CD4-positive, alpha-beta T cell treated with Interleukin-6 for 4 hours (primary cell): ENCODE data around the gene CABLES1.
"Not testable (repeated sequence)": the region's sequence is repeated elsewhere in the genome, so short reads cannot be mapped to it uniquely, and the experiment has no call there.

Experiments used
- DNase-seq: peaks from one replicate; pipeline ENCODE4 v3.0.0-alpha.2; 2020; ENCODE audit warnings: mixed read lengths

CABLES1 gene

GRCh38 chr18:23247896-23248295, 112.6 kb downstream of the CABLES1 start:
- DNase-seq = no peak

- DNase-seq = no peak
Measured at GRCh38 chr18:23248826-23249225, 113.5 kb downstream of the CABLES1 start.

GRCh38 chr18:23249348-23249747, 114.1 kb downstream of the CABLES1 start:
- no peak for DNase-seq

GRCh38 chr18:23250893-23251656, 115.8 kb downstream of the CABLES1 start:
- no peak for DNase-seq

- DNase-seq = no peak
Measured at GRCh38 chr18:23253630-23254029, 118.3 kb downstream of the CABLES1 start.

- no peak for DNase-seq
Measured at GRCh38 chr18:23257137-23257536, 121.9 kb downstream of the CABLES1 start.

GRCh38 chr18:23257686-23258565, 122.6 kb downstream of the CABLES1 start:
- peak; percentile 35 for DNase-seq

GRCh38 chr18:23258566-23259469, 123.5 kb downstream of the CABLES1 start:
- no peak for DNase-seq

GRCh38 chr18:23259701-23260681, 124.7 kb downstream of the CABLES1 start:
- peak; percentile 27 for DNase-seq

- DNase-seq = no peak
Measured at GRCh38 chr18:23260926-23261590, 125.8 kb downstream of the CABLES1 start.

GRCh38 chr18:23263551-23264235, 128.4 kb downstream of the CABLES1 start:
- no peak for DNase-seq

- no peak for DNase-seq
Measured at GRCh38 chr18:23265682-23266399, 130.6 kb downstream of the CABLES1 start.

- no peak for DNase-seq
Measured at GRCh38 chr18:23266717-23267446, 131.6 kb downstream of the CABLES1 start.

GRCh38 chr18:23267447-23267776, 132.1 kb downstream of the CABLES1 start:
- no peak for DNase-seq

- DNase-seq = no peak
Measured at GRCh38 chr18:23268641-23269040, 133.4 kb downstream of the CABLES1 start.

- not testable (repeated sequence) for DNase-seq
Measured at GRCh38 chr18:23269068-23269467, 133.8 kb downstream of the CABLES1 start.

- no peak for DNase-seq
Measured at GRCh38 chr18:23269928-23270327, 134.6 kb downstream of the CABLES1 start.

GRCh38 chr18:23270986-23271680, 135.8 kb downstream of the CABLES1 start:
- DNase-seq = no peak
